ENCODE results near the gene RFTN2. TPM values are rescaled to one million over a fixed set of nuclear protein-coding genes. Genes with fewer than 3 reads are reported as not detected.
"Not testable (repeated sequence)": the region's sequence is repeated elsewhere in the genome, so short reads cannot be mapped to it uniquely, and the experiment has no call there.

The RFTN2 gene
- total and polyA plus RNA-seq, 9 of the 15 experiments (the other 6 are each of a cell fraction or from before 2014, with no cell fraction given): 0.01 to 0.11 (median 0.04) TPM; not detected in 6

GRCh38 chr2:197587255-197587654 is 88.1 kb downstream of the RFTN2 start:
- 25% methylated on average over 7 of the region's 7 CpGs for WGBS (ENCODE audit: insufficient coverage, low coverage, missing lambda C conversion rate)

GRCh38 chr2:197580166-197580565 is 95.2 kb downstream of the RFTN2 start:
- BruUV-seq (replicated peaks): not testable (repeated sequence)
- WGBS (ENCODE audit: insufficient coverage, low coverage, missing lambda C conversion rate): 0% methylated on average over 3 of the region's 3 CpGs

More at GRCh38 chr2:197587255-197587654, 88.1 kb downstream of the RFTN2 start:
- H2AFZ ChIP-seq (ENCODE audit: low read depth, low read length); H4K20me1 ChIP-seq (replicated peaks; ENCODE audit: control insufficient read depth, insufficient read depth, low read length); H3K36me3 ChIP-seq (ENCODE audit: control insufficient read depth, insufficient read depth, low read length); CTCF ChIA-PET (ENCODE audit: low intra/inter-chr PET ratio); in situ Hi-C loops (cut with MboI); H3K9me3 ChIP-seq (replicated peaks; ENCODE audit: control insufficient read depth, insufficient read depth, low read depth, low read length); H3K9me1 ChIP-seq (ENCODE audit: control insufficient read depth, insufficient read depth, low read length); FAIRE-seq; H3K4me2 ChIP-seq (ENCODE audit: insufficient read depth, low read length); H3K4me3 ChIP-seq; H3K27me3 ChIP-seq (ENCODE audit: control insufficient read depth in 2 of 2, insufficient read depth in 2 of 2, low read length in 2 of 2); ATAC-seq; DNase-seq (ENCODE audit: extremely low read depth in 1 of 4, low spot score in 3 of 4); POLR2A ChIA-PET; H3K79me2 ChIP-seq (ENCODE audit: control insufficient read depth, insufficient read depth, low read length); H3K4me1 ChIP-seq (replicated peaks in 1 of 2; ENCODE audit: control insufficient read depth in 2 of 2, insufficient read depth in 2 of 2, low read length in 2 of 2); H3K27ac ChIP-seq (ENCODE audit: extremely low read depth, low read depth, low read length); BruUV-seq (replicated peaks); H3K9ac ChIP-seq (ENCODE audit: insufficient read depth in 1 of 2, low read depth in 2 of 2, low read length in 2 of 2); intact Hi-C loops (cut with micrococcal nuclease): not testable (repeated sequence)

DNA sequence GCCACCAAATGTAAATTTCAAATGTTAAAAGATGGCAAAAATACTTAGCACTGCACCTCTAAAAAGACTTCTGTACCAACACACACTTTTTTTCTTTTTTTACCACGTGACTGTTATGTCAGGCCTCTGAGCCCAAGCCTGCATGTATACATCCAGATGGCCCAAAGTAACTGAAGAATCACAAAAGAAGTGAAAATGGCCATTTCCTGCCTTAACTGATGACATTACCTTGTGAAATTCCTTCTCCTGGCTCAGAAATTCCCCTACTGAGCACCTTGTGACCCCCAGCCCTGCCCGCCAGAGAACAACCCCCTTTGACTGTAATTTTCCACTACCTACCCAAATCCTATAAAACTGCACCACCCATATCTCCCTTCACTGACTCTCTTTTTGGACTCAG is 97.1 kb downstream of the RFTN2 start:
- H3K79me2 ChIP-seq (ENCODE audit: control insufficient read depth, insufficient read depth, low read length); CTCF ChIA-PET (ENCODE audit: low intra/inter-chr PET ratio); FAIRE-seq; ATAC-seq; H4K20me1 ChIP-seq (replicated peaks; ENCODE audit: control insufficient read depth, insufficient read depth, low read length); H3K9ac ChIP-seq (ENCODE audit: insufficient read depth in 1 of 2, low read depth in 2 of 2, low read length in 2 of 2); POLR2A ChIA-PET; intact Hi-C loops (cut with micrococcal nuclease); H3K36me3 ChIP-seq (ENCODE audit: control insufficient read depth, insufficient read depth, low read length); H3K27me3 ChIP-seq (ENCODE audit: control insufficient read depth in 2 of 2, insufficient read depth in 2 of 2, low read length in 2 of 2); BruUV-seq (replicated peaks); H3K4me1 ChIP-seq (replicated peaks in 1 of 2; ENCODE audit: control insufficient read depth in 2 of 2, insufficient read depth in 2 of 2, low read length in 2 of 2); H3K9me1 ChIP-seq (ENCODE audit: control insufficient read depth, insufficient read depth, low read length); H3K9me3 ChIP-seq (replicated peaks; ENCODE audit: control insufficient read depth, insufficient read depth, low read depth, low read length); H3K4me2 ChIP-seq (ENCODE audit: insufficient read depth, low read length); H3K27ac ChIP-seq (ENCODE audit: extremely low read depth, low read depth, low read length); H3K4me3 ChIP-seq; in situ Hi-C loops (cut with MboI); H2AFZ ChIP-seq (ENCODE audit: low read depth, low read length); DNase-seq (ENCODE audit: extremely low read depth in 1 of 4, low spot score in 3 of 4): not testable (repeated sequence)
- WGBS (ENCODE audit: insufficient coverage, low coverage, missing lambda C conversion rate): 0% methylated on average over 2 of the region's 2 CpGs

More at GRCh38 chr2:197580166-197580565, 95.2 kb downstream of the RFTN2 start:
- H3K27ac ChIP-seq (ENCODE audit: extremely low read depth, low read depth, low read length); H3K9me3 ChIP-seq (replicated peaks; ENCODE audit: control insufficient read depth, insufficient read depth, low read depth, low read length); H4K20me1 ChIP-seq (replicated peaks; ENCODE audit: control insufficient read depth, insufficient read depth, low read length); H3K4me3 ChIP-seq; H3K9me1 ChIP-seq (ENCODE audit: control insufficient read depth, insufficient read depth, low read length); H3K4me2 ChIP-seq (ENCODE audit: insufficient read depth, low read length); ATAC-seq; FAIRE-seq; DNase-seq (ENCODE audit: extremely low read depth in 1 of 4, low spot score in 3 of 4); in situ Hi-C loops (cut with MboI); POLR2A ChIA-PET; H3K36me3 ChIP-seq (ENCODE audit: control insufficient read depth, insufficient read depth, low read length); H3K9ac ChIP-seq (ENCODE audit: insufficient read depth in 1 of 2, low read depth in 2 of 2, low read length in 2 of 2); CTCF ChIA-PET (ENCODE audit: low intra/inter-chr PET ratio); H3K79me2 ChIP-seq (ENCODE audit: control insufficient read depth, insufficient read depth, low read length); intact Hi-C loops (cut with micrococcal nuclease); H3K27me3 ChIP-seq (ENCODE audit: control insufficient read depth in 2 of 2, insufficient read depth in 2 of 2, low read length in 2 of 2); H2AFZ ChIP-seq (ENCODE audit: low read depth, low read length); H3K4me1 ChIP-seq (replicated peaks in 1 of 2; ENCODE audit: control insufficient read depth in 2 of 2, insufficient read depth in 2 of 2, low read length in 2 of 2): not testable (repeated sequence)

All from K562 (cell line).